Esophagus muscularis mucosa (tissue), 4 donors: Measurements from ENCODE around the gene MAP6D1.

Experiments used
- CTCF ChIP-seq, 3 experiments: fragments of 200-600 bp in 2 of 3; fragments of 450-650 bp in 1 of 3; sonication (generic) in 2 of 3; IDR thresholded peaks; one replicate each; pipeline ENCODE4 v1.5.1; 2017 to 2019; ENCODE audit warnings: antibody characterized with exemption in 3 of 3, mild to moderate bottlenecking in 2 of 3, moderate library complexity in 1 of 3
- EP300 ChIP-seq: sonication (generic); formaldehyde crosslinking; IDR thresholded peaks from one replicate; pipeline ENCODE4 v1.6.1; 2017; ENCODE audit warnings: antibody characterized with exemption
- POLR2A ChIP-seq: fragments of 450-650 bp; IDR thresholded peaks from one replicate; pipeline ENCODE4 v1.6.1; 2017; ENCODE audit warnings: antibody characterized with exemption, moderate library complexity, mild to moderate bottlenecking, low read depth
- POLR2AphosphoS5 ChIP-seq, 2 donors: sonication (generic); formaldehyde crosslinking; IDR thresholded peaks; one replicate each; pipeline ENCODE4 v1.6.1; 2017; ENCODE audit warnings: antibody characterized with exemption in 2 of 2

DNA sequence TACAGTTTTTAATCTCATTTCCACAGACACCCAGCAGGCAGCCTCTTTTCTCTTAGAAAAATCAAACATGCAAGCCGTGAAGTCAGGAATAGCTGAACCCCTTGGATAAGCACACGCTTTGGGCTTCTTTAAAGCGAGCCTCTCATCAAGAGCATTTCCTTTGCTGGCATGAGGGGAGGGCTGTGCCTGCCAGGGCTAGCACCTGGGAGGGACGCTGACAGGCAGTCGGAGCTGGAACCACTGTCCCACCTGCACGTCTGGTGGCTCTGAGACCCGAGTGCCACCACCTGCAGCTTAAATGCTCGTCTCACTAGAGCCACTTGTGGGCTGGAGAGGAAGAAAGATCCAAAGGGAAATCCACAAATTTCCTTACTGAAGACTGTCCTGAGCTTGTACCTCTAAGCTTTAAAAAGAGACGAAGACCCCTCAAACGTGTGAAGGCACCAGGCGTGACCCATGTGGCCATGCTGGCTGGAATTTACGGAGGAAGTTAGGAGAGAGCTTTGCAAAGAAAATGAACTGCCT, 9.4 kb downstream of the MAP6D1 start:
- TF ChIP-seq POLR2A (no peak), CTCF (IDR thresholded peaks at IDR 0.05) (no peak), EP300 (no peak), POLR2AphosphoS5 (IDR thresholded peaks at IDR 0.05) (no peak)
